ENCODE data around the gene LRP8. TPM values are rescaled to one million over a fixed set of nuclear protein-coding genes. Genes with fewer than 3 reads are reported as not detected.
A peak's percentile ranks its signal among the peaks of the same experiment; 100 is the strongest.

LRP8 gene
- total RNA-seq, 1 experiment from 2014 or later = 69.5 TPM

DNA sequence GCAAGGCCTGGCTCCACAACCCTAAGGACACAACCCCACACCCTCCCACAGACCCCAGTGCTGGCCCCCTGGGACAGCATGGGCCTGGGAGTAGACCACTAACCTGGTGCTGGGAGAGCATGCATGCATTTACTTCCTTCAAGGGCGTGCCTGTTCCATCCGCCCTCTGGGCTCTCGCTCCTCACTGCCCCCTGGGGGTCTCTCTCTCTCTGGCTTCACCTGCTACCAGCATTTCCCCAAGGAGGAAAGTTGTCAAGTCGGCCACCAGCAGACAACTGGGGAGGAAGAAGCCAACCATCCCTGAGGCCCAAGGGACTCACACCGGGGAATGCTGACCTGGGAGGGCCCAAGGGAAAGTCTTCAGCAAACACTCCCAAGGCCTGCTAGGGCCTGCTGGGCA lies 6.5 kb downstream of the LRP8 start:
- ATAC-seq (peak; percentile 14), DNase-seq (ENCODE audit: low spot score) (peak; percentile 74)
- TF ChIP-seq TEAD4 (CRISPR knock-in tag; IDR thresholded peaks at IDR 0.05) (no peak), PRRX2 (CRISPR knock-in tag; IDR thresholded peaks at IDR 0.05) (no peak), ZBTB21 (CRISPR knock-in tag; IDR thresholded peaks at IDR 0.05; ENCODE audit: borderline replicate concordance) (no peak), ZNF423 (CRISPR knock-in tag; IDR thresholded peaks at IDR 0.05) (no peak)
- TF ChIP-seq, protein P1, sequence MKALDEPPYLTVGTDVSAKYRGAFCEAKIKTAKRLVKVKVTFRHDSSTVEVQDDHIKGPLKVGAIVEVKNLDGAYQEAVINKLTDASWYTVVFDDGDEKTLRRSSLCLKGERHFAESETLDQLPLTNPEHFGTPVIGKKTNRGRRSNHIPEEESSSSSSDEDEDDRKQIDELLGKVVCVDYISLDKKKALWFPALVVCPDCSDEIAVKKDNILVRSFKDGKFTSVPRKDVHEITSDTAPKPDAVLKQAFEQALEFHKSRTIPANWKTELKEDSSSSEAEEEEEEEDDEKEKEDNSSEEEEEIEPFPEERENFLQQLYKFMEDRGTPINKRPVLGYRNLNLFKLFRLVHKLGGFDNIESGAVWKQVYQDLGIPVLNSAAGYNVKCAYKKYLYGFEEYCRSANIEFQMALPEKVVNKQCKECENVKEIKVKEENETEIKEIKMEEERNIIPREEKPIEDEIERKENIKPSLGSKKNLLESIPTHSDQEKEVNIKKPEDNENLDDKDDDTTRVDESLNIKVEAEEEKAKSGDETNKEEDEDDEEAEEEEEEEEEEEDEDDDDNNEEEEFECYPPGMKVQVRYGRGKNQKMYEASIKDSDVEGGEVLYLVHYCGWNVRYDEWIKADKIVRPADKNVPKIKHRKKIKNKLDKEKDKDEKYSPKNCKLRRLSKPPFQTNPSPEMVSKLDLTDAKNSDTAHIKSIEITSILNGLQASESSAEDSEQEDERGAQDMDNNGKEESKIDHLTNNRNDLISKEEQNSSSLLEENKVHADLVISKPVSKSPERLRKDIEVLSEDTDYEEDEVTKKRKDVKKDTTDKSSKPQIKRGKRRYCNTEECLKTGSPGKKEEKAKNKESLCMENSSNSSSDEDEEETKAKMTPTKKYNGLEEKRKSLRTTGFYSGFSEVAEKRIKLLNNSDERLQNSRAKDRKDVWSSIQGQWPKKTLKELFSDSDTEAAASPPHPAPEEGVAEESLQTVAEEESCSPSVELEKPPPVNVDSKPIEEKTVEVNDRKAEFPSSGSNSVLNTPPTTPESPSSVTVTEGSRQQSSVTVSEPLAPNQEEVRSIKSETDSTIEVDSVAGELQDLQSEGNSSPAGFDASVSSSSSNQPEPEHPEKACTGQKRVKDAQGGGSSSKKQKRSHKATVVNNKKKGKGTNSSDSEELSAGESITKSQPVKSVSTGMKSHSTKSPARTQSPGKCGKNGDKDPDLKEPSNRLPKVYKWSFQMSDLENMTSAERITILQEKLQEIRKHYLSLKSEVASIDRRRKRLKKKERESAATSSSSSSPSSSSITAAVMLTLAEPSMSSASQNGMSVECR (CRISPR knock-in tag; IDR thresholded peaks at IDR 0.05; ENCODE audit: borderline replicate concordance) = 0 out of 2 replicates have a peak, but pooled peaks have one; percentile 35
- TF ChIP-seq, protein P2, sequence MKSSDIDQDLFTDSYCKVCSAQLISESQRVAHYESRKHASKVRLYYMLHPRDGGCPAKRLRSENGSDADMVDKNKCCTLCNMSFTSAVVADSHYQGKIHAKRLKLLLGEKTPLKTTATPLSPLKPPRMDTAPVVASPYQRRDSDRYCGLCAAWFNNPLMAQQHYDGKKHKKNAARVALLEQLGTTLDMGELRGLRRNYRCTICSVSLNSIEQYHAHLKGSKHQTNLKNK (CRISPR knock-in tag; IDR thresholded peaks at IDR 0.05) = no peak
- TF ChIP-seq, protein P3, sequence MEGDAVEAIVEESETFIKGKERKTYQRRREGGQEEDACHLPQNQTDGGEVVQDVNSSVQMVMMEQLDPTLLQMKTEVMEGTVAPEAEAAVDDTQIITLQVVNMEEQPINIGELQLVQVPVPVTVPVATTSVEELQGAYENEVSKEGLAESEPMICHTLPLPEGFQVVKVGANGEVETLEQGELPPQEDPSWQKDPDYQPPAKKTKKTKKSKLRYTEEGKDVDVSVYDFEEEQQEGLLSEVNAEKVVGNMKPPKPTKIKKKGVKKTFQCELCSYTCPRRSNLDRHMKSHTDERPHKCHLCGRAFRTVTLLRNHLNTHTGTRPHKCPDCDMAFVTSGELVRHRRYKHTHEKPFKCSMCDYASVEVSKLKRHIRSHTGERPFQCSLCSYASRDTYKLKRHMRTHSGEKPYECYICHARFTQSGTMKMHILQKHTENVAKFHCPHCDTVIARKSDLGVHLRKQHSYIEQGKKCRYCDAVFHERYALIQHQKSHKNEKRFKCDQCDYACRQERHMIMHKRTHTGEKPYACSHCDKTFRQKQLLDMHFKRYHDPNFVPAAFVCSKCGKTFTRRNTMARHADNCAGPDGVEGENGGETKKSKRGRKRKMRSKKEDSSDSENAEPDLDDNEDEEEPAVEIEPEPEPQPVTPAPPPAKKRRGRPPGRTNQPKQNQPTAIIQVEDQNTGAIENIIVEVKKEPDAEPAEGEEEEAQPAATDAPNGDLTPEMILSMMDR (IDR thresholded peaks at IDR 0.05) = no peak
- ChIA-PET CTCF (no interaction called here), POLR2A (no interaction called here)
- no peaks in the 10 kb centered on the region for H3K27me3 Mint-ChIP-seq (ENCODE audit: low read depth)
- H3K36me3 Mint-ChIP-seq = peaks cover 46% of the 10 kb centered on the region
- H3K4me3 Mint-ChIP-seq = no peak overlapping the region
- H3K9me3 Mint-ChIP-seq = no peaks in the 10 kb centered on the region
- H3K27ac Mint-ChIP-seq = no peak overlapping the region
- H3K4me1 Mint-ChIP-seq = peaks cover 50% of the 10 kb centered on the region

DNA sequence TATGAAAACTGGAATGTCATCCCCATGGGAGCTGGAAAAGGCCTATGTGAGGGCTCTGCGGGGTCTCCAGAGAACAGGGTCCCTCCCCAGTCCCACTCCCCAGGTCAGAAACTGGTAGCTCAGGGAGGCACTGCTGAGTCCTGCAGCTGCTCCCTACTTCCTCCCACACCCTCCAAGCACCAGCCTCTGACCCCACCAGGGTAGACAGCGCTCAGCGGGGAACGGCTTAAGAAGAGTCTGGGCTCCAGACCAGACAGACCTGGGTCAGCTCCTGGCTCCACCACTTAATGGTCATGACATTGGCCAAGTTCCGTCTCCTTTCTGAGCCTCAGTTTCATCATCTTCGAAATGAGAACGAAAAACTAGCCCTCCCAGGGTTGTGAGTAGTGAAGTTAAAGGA lies 7.2 kb downstream of the LRP8 start:
- ChIA-PET POLR2A (no interaction called here), CTCF (interaction anchor here (0.7 kb wide), 1 partner anchor 73 kb away, joined by 3 read pairs; no protein-coding TSS in a partner anchor)
- DNase-seq (ENCODE audit: low spot score) = no peak
- H3K4me3 Mint-ChIP-seq = no peak overlapping the region
- H3K4me1 Mint-ChIP-seq = peaks cover 47% of the 10 kb centered on the region
- H3K9me3 Mint-ChIP-seq = no peaks in the 10 kb centered on the region
- no peak for TF ChIP-seq TEAD4 (CRISPR knock-in tag; IDR thresholded peaks at IDR 0.05)
- H3K27ac Mint-ChIP-seq = no peak overlapping the region
- peaks cover 43% of the 10 kb centered on the region for H3K36me3 Mint-ChIP-seq
- H3K27me3 Mint-ChIP-seq (ENCODE audit: low read depth) = no peaks in the 10 kb centered on the region
- ATAC-seq = no peak

DNA sequence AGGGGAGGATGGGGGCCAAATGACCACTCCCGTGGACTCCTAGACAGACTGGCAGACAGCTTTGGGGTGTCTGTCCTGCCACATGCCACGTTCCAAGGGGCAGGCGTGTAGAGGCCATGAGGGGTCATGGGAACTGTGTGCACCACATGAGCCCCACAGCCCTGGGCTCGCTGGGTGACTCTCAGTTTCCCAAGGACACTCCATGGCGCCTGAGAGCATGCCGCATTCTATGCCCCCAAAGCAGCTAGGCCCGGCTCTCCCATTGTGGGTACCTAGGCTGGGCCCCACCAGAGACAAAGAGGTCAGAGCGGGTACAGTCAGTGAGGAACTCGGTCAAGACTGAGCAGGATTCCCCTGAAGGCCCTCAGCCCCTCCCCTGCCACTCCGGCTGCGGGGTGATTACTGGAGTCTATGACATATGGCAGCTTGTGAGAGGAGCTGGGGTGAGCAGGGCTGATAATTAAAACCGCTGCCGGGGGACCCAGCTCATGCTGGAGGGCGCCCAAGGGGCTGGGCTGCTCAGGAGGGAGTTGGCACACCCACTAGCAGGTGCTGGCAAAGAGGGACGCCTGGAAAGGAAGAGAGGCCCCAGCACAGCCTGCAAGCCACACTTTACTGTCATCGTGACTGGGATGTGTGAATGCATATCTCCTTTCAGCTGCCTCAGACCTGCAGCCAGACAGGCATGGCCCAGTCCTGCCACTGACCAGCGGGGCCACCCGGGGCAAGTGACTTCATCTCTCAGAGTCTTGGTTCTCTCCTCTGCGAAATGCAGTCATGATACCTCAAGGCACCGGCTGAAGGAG lies 8.4 kb downstream of the LRP8 start:
- no peak overlapping the region for H3K4me3 Mint-ChIP-seq
- no peak for ATAC-seq
- no peaks in the 10 kb centered on the region for H3K9me3 Mint-ChIP-seq
- H3K27ac Mint-ChIP-seq = no peak overlapping the region; the same call in 1 of the 2 replicates
- ChIA-PET CTCF (no interaction called here), POLR2A (no interaction called here)
- no peak for DNase-seq (ENCODE audit: low spot score)
- H3K27me3 Mint-ChIP-seq (ENCODE audit: low read depth) = no peaks in the 10 kb centered on the region
- H3K36me3 Mint-ChIP-seq = peaks cover 33% of the 10 kb centered on the region
- peaks cover 36% of the 10 kb centered on the region for H3K4me1 Mint-ChIP-seq
- no peak for TF ChIP-seq CREM (CRISPR knock-in tag; IDR thresholded peaks at IDR 0.05)
- no peak for TF ChIP-seq ZNF138 (CRISPR knock-in tag; conservative IDR thresholded peaks at IDR 0.05)
- TF ChIP-seq FOXK1 (CRISPR knock-in tag; IDR thresholded peaks at IDR 0.05) = no peak
- TF ChIP-seq, protein P4, sequence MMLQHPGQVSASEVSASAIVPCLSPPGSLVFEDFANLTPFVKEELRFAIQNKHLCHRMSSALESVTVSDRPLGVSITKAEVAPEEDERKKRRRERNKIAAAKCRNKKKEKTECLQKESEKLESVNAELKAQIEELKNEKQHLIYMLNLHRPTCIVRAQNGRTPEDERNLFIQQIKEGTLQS (CRISPR knock-in tag; conservative IDR thresholded peaks at IDR 0.05) = no peak
- no peak for TF ChIP-seq ZNF416 (CRISPR knock-in tag; IDR thresholded peaks at IDR 0.05)
- no peak for TF ChIP-seq PRRX2 (CRISPR knock-in tag; IDR thresholded peaks at IDR 0.05)
- no peak for TF ChIP-seq MXD4 (CRISPR knock-in tag; IDR thresholded peaks at IDR 0.05; ENCODE audit: borderline replicate concordance)
- no peak for TF ChIP-seq NR2C2 (CRISPR knock-in tag; IDR thresholded peaks at IDR 0.05)
- TF ChIP-seq, protein P5, sequence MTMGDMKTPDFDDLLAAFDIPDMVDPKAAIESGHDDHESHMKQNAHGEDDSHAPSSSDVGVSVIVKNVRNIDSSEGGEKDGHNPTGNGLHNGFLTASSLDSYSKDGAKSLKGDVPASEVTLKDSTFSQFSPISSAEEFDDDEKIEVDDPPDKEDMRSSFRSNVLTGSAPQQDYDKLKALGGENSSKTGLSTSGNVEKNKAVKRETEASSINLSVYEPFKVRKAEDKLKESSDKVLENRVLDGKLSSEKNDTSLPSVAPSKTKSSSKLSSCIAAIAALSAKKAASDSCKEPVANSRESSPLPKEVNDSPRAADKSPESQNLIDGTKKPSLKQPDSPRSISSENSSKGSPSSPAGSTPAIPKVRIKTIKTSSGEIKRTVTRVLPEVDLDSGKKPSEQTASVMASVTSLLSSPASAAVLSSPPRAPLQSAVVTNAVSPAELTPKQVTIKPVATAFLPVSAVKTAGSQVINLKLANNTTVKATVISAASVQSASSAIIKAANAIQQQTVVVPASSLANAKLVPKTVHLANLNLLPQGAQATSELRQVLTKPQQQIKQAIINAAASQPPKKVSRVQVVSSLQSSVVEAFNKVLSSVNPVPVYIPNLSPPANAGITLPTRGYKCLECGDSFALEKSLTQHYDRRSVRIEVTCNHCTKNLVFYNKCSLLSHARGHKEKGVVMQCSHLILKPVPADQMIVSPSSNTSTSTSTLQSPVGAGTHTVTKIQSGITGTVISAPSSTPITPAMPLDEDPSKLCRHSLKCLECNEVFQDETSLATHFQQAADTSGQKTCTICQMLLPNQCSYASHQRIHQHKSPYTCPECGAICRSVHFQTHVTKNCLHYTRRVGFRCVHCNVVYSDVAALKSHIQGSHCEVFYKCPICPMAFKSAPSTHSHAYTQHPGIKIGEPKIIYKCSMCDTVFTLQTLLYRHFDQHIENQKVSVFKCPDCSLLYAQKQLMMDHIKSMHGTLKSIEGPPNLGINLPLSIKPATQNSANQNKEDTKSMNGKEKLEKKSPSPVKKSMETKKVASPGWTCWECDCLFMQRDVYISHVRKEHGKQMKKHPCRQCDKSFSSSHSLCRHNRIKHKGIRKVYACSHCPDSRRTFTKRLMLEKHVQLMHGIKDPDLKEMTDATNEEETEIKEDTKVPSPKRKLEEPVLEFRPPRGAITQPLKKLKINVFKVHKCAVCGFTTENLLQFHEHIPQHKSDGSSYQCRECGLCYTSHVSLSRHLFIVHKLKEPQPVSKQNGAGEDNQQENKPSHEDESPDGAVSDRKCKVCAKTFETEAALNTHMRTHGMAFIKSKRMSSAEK (CRISPR knock-in tag; IDR thresholded peaks at IDR 0.05; ENCODE audit: borderline replicate concordance) = no peak
- TF ChIP-seq, protein P6, sequence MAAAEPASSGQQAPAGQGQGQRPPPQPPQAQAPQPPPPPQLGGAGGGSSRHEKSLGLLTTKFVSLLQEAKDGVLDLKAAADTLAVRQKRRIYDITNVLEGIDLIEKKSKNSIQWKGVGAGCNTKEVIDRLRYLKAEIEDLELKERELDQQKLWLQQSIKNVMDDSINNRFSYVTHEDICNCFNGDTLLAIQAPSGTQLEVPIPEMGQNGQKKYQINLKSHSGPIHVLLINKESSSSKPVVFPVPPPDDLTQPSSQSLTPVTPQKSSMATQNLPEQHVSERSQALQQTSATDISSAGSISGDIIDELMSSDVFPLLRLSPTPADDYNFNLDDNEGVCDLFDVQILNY (CRISPR knock-in tag; IDR thresholded peaks at IDR 0.05) = no peak
- TF ChIP-seq TCF7 (CRISPR knock-in tag; IDR thresholded peaks at IDR 0.05; ENCODE audit: low read depth) = no peak
- no peak for TF ChIP-seq GABPB1 (CRISPR knock-in tag; IDR thresholded peaks at IDR 0.05)
